BLaER1 (cell line): ENCODE measurements around the gene XPR1.

ENCODE experiments used
- H3K27ac ChIP-seq: shearing (Covaris generic); formaldehyde crosslinking; 2 replicates; pipeline ENCODE4 v1.8.1; 2022
- H3K27me3 ChIP-seq: shearing (Covaris generic); formaldehyde crosslinking; 2 replicates; pipeline ENCODE4 v1.8.1; 2022
- H3K36me3 ChIP-seq: shearing (Covaris generic); formaldehyde crosslinking; 2 replicates; pipeline ENCODE4 v1.8.1; 2022
- H3K4me1 ChIP-seq: shearing (Covaris generic); formaldehyde crosslinking; 2 replicates; pipeline ENCODE4 v1.8.1; 2022
- H3K4me2 ChIP-seq: shearing (Covaris generic); formaldehyde crosslinking; 2 replicates; pipeline ENCODE4 v1.8.1; 2022
- H3K4me3 ChIP-seq: shearing (Covaris generic); formaldehyde crosslinking; 2 replicates; pipeline ENCODE4 v1.8.1; 2022
- H3K9ac ChIP-seq: shearing (Covaris generic); formaldehyde crosslinking; 2 replicates; pipeline ENCODE4 v1.8.1; 2022
- H3K9me3 ChIP-seq: shearing (Covaris generic); formaldehyde crosslinking; 2 replicates; pipeline ENCODE4 v1.8.1; 2022
- H4K20me1 ChIP-seq: shearing (Covaris generic); formaldehyde crosslinking; 2 replicates; pipeline ENCODE4 v1.8.1; 2022
- Cebpa-rat ChIP-seq: shearing (Covaris generic); IDR thresholded peaks from 2 replicates; pipeline ENCODE4 v1.8.1; 2022

XPR1 gene

GRCh38 chr1:180731131-180731530 lies 99.3 kb downstream of the XPR1 start:
- Histone ChIP-seq H3K9ac (no peak overlapping the region), H3K36me3 (peaks cover 17% of the 10 kb centered on the region), H3K27me3 (no peaks in the 10 kb centered on the region), H3K9me3 (peaks cover 78% of the 10 kb centered on the region), H3K4me3 (no peak overlapping the region), H3K4me1 (no peaks in the 10 kb centered on the region), H3K4me2 (no peak overlapping the region), H4K20me1 (no peaks in the 10 kb centered on the region), H3K27ac (no peak overlapping the region)
- TF ChIP-seq Cebpa-rat, result no peak

- Histone ChIP-seq H3K9ac (no peak overlapping the region), H3K9me3 (peaks cover 64% of the 10 kb centered on the region), H3K4me2 (no peak overlapping the region), H3K27ac (no peak overlapping the region), H3K4me3 (no peak overlapping the region), H4K20me1 (no peaks in the 10 kb centered on the region), H3K4me1 (no peaks in the 10 kb centered on the region), H3K36me3 (peaks cover 17% of the 10 kb centered on the region), H3K27me3 (no peaks in the 10 kb centered on the region)
- no peak for TF ChIP-seq Cebpa-rat
Observed at GRCh38 chr1:180732866-180733265, 101.0 kb downstream of the XPR1 start.

- H3K27me3 ChIP-seq, result no peaks in the 10 kb centered on the region
Observed at GRCh38 chr1:180734366-180734765, 102.5 kb downstream of the XPR1 start.

GRCh38 chr1:180742663-180743062 lies 110.8 kb downstream of the XPR1 start:
- no peaks in the 10 kb centered on the region for H3K36me3 ChIP-seq

More at GRCh38 chr1:180734366-180734765, 102.5 kb downstream of the XPR1 start:
- Histone ChIP-seq H3K4me1 (no peaks in the 10 kb centered on the region), H3K4me2 (no peak overlapping the region), H3K9me3 (peaks cover 57% of the 10 kb centered on the region), H3K27ac (no peak overlapping the region), H4K20me1 (no peaks in the 10 kb centered on the region), H3K36me3 (peaks cover 17% of the 10 kb centered on the region), H3K4me3 (no peak overlapping the region), H3K9ac (no peak overlapping the region)
- TF ChIP-seq Cebpa-rat, result no peak

GRCh38 chr1:180743868-180744267 lies 112.0 kb downstream of the XPR1 start:
- no peaks in the 10 kb centered on the region for H3K27me3 ChIP-seq
- no peak overlapping the region for H3K27ac ChIP-seq
- H3K36me3 ChIP-seq, result no peaks in the 10 kb centered on the region
- no peak overlapping the region for H3K4me2 ChIP-seq
- no peaks in the 10 kb centered on the region for H3K4me1 ChIP-seq
- no peak overlapping the region for H3K4me3 ChIP-seq
- H3K9ac ChIP-seq, result no peak overlapping the region
- TF ChIP-seq Cebpa-rat, result no peak
- peaks cover 34% of the 10 kb centered on the region for H3K9me3 ChIP-seq
- no peaks in the 10 kb centered on the region for H4K20me1 ChIP-seq

More at GRCh38 chr1:180742663-180743062, 110.8 kb downstream of the XPR1 start:
- H3K9me3 ChIP-seq, result peaks cover 34% of the 10 kb centered on the region
- H3K4me1 ChIP-seq, result no peaks in the 10 kb centered on the region
- TF ChIP-seq Cebpa-rat, result no peak
- no peaks in the 10 kb centered on the region for H4K20me1 ChIP-seq
- no peak overlapping the region for H3K27ac ChIP-seq
- H3K4me2 ChIP-seq, result no peak overlapping the region
- no peak overlapping the region for H3K4me3 ChIP-seq
- H3K9ac ChIP-seq, result no peak overlapping the region
- no peaks in the 10 kb centered on the region for H3K27me3 ChIP-seq

- H3K9ac ChIP-seq, result no peak overlapping the region
- H3K4me3 ChIP-seq, result no peak overlapping the region
- peaks cover 34% of the 10 kb centered on the region for H3K9me3 ChIP-seq
- H3K36me3 ChIP-seq, result no peaks in the 10 kb centered on the region
- no peaks in the 10 kb centered on the region for H4K20me1 ChIP-seq
- no peak for TF ChIP-seq Cebpa-rat
- no peaks in the 10 kb centered on the region for H3K27me3 ChIP-seq
- H3K4me1 ChIP-seq, result no peaks in the 10 kb centered on the region
- H3K4me2 ChIP-seq, result no peak overlapping the region
- no peak overlapping the region for H3K27ac ChIP-seq
Observed at GRCh38 chr1:180745098-180745497, 113.3 kb downstream of the XPR1 start.

- Histone ChIP-seq H3K36me3 (no peaks in the 10 kb centered on the region), H4K20me1 (no peaks in the 10 kb centered on the region), H3K4me3 (no peak overlapping the region), H3K27ac (no peak overlapping the region), H3K4me2 (no peak overlapping the region), H3K9me3 (no peaks in the 10 kb centered on the region), H3K27me3 (no peaks in the 10 kb centered on the region), H3K9ac (no peak overlapping the region), H3K4me1 (no peaks in the 10 kb centered on the region)
- TF ChIP-seq Cebpa-rat, result no peak
Observed at GRCh38 chr1:180751921-180752320, 120.1 kb downstream of the XPR1 start.

GRCh38 chr1:180754453-180754852 lies 122.6 kb downstream of the XPR1 start:
- Histone ChIP-seq H3K4me2 (no peak overlapping the region), H3K27ac (no peak overlapping the region), H3K36me3 (no peaks in the 10 kb centered on the region), H3K4me3 (no peak overlapping the region), H3K27me3 (no peaks in the 10 kb centered on the region), H3K9me3 (peaks cover 7% of the 10 kb centered on the region; the same call in 1 of the 2 replicates), H3K9ac (no peak overlapping the region), H4K20me1 (no peaks in the 10 kb centered on the region), H3K4me1 (no peaks in the 10 kb centered on the region)
- TF ChIP-seq Cebpa-rat, result no peak

GRCh38 chr1:180757657-180758056 lies 125.8 kb downstream of the XPR1 start:
- H3K27ac ChIP-seq, result no peak overlapping the region
- H3K4me1 ChIP-seq, result no peaks in the 10 kb centered on the region
- no peaks in the 10 kb centered on the region for H3K27me3 ChIP-seq
- peaks cover 7% of the 10 kb centered on the region; the same call in 1 of the 2 replicates for H3K9me3 ChIP-seq
- TF ChIP-seq Cebpa-rat, result no peak
- no peak overlapping the region for H3K4me3 ChIP-seq
- H3K9ac ChIP-seq, result no peak overlapping the region
- H3K4me2 ChIP-seq, result no peak overlapping the region
- no peaks in the 10 kb centered on the region for H3K36me3 ChIP-seq
- no peaks in the 10 kb centered on the region for H4K20me1 ChIP-seq

- Histone ChIP-seq H3K4me3 (no peak overlapping the region), H3K9me3 (peaks cover 7% of the 10 kb centered on the region; the same call in 1 of the 2 replicates), H3K27ac (no peak overlapping the region), H4K20me1 (no peaks in the 10 kb centered on the region), H3K27me3 (no peaks in the 10 kb centered on the region), H3K4me1 (no peaks in the 10 kb centered on the region), H3K9ac (no peak overlapping the region), H3K4me2 (no peak overlapping the region), H3K36me3 (no peaks in the 10 kb centered on the region)
- TF ChIP-seq Cebpa-rat, result no peak
Observed at GRCh38 chr1:180762796-180763195, 131.0 kb downstream of the XPR1 start.

GRCh38 chr1:180765151-180765550 lies 133.3 kb downstream of the XPR1 start:
- Histone ChIP-seq H3K4me3 (no peak overlapping the region), H3K36me3 (no peaks in the 10 kb centered on the region), H3K27ac (no peak overlapping the region), H3K9ac (no peak overlapping the region), H3K9me3 (no peaks in the 10 kb centered on the region; the same call in 1 of the 2 replicates), H3K27me3 (no peaks in the 10 kb centered on the region), H3K4me1 (peaks cover 6% of the 10 kb centered on the region), H4K20me1 (no peaks in the 10 kb centered on the region), H3K4me2 (no peak overlapping the region)
- no peak for TF ChIP-seq Cebpa-rat
